WTC11 (cell line): ENCODE data around the gene RABL3. TPM values are rescaled to one million over a fixed set of nuclear protein-coding genes. Genes with fewer than 3 reads are reported as not detected.
A peak's percentile ranks its signal among the peaks of the same experiment; 100 is the strongest.

Source experiments
- ATAC-seq: fragments of 200-7000 bp; cut with Tn5 transposase; 2 replicates; pipeline ENCODE4 v1.10.0; 2021; ENCODE audit warnings: mild to moderate bottlenecking, moderate library complexity
- CTCF ChIA-PET: fragments of 300-600 bp; sonication (Branson Sonifier 250); formaldehyde crosslinking; loops from one replicate; lab custom pipeline; 2021; ENCODE audit warnings: antibody characterized with exemption; lab: Charles Lee
- POLR2A ChIA-PET: fragments of 350-600 bp; sonication (Branson Sonifier 250); formaldehyde crosslinking; loops from one replicate; lab custom pipeline; 2021; ENCODE audit warnings: antibody characterized with exemption; lab: Charles Lee
- DNase-seq: peaks from one replicate; pipeline ENCODE4 v3.0.0; 2021; ENCODE audit warnings: low spot score
- H3K27ac Mint-ChIP-seq: 2 replicates; pipeline ENCODE4 v1.8.0; 2021; ENCODE audit warnings: mixed read lengths
- H3K27me3 Mint-ChIP-seq: 2 replicates; pipeline ENCODE4 v1.8.0; 2021; ENCODE audit warnings: low read depth, mild to moderate bottlenecking, moderate library complexity, mixed read lengths
- H3K36me3 Mint-ChIP-seq: 2 replicates; pipeline ENCODE4 v1.8.0; 2021; ENCODE audit warnings: mixed read lengths
- H3K4me1 Mint-ChIP-seq: 2 replicates; pipeline ENCODE4 v1.8.0; 2022; ENCODE audit warnings: mixed read lengths
- H3K4me3 Mint-ChIP-seq: 2 replicates; pipeline ENCODE4 v1.8.0; 2021; ENCODE audit warnings: mild to moderate bottlenecking, moderate library complexity, mixed read lengths
- H3K9me3 Mint-ChIP-seq: 2 replicates; pipeline ENCODE4 v1.8.0; 2021; ENCODE audit warnings: mixed read lengths
- CREB1 ChIP-seq: sonication (generic); formaldehyde crosslinking; IDR thresholded peaks from 2 replicates; pipeline ENCODE4 v1.8.0; 2023; ENCODE audit warnings: mild to moderate bottlenecking, missing genetic modification reagents
- EMX1 ChIP-seq: fragments of 250-450 bp; sonication (Bioruptor Pico); IDR thresholded peaks from 2 replicates; pipeline ENCODE4 v1.8.0; 2021; ENCODE audit warnings: mild to moderate bottlenecking
- ESRRA ChIP-seq: sonication (generic); formaldehyde crosslinking; IDR thresholded peaks from 2 replicates; pipeline ENCODE4 v1.8.1; 2022; ENCODE audit warnings: mild to moderate bottlenecking, missing genetic modification reagents, borderline replicate concordance
- JUN ChIP-seq: sonication (generic); formaldehyde crosslinking; IDR thresholded peaks from 2 replicates; pipeline ENCODE4 v1.8.0; 2023; ENCODE audit warnings: mild to moderate bottlenecking, missing genetic modification reagents
- NR2C2 ChIP-seq: sonication (generic); formaldehyde crosslinking; IDR thresholded peaks from 2 replicates; pipeline ENCODE4 v1.8.0; 2022; ENCODE audit warnings: mild to moderate bottlenecking, missing genetic modification reagents
- NR3C1 ChIP-seq: sonication (generic); formaldehyde crosslinking; conservative IDR thresholded peaks from 2 replicates; pipeline ENCODE4 v1.8.1; 2023; ENCODE audit warnings: low read depth, mild to moderate bottlenecking, missing genetic modification reagents
- OVOL2 ChIP-seq: fragments of 250-450 bp; sonication (Bioruptor Pico); IDR thresholded peaks from 2 replicates; pipeline ENCODE4 v1.9.0; 2021; ENCODE audit warnings: mild to moderate bottlenecking, borderline replicate concordance
- PRDM15 ChIP-seq: sonication (generic); formaldehyde crosslinking; IDR thresholded peaks from 2 replicates; pipeline ENCODE4 v1.8.0; 2022; ENCODE audit warnings: missing genetic modification reagents
- RELA ChIP-seq: sonication (generic); formaldehyde crosslinking; IDR thresholded peaks from 2 replicates; pipeline ENCODE4 v1.8.1; 2022; ENCODE audit warnings: missing genetic modification reagents, mild to moderate bottlenecking, borderline replicate concordance
- TCF7 ChIP-seq: sonication (generic); formaldehyde crosslinking; IDR thresholded peaks from 2 replicates; pipeline ENCODE4 v1.8.0; 2022; ENCODE audit warnings: mild to moderate bottlenecking, low read depth, missing genetic modification reagents, moderate library complexity
- TEAD1 ChIP-seq: sonication (generic); formaldehyde crosslinking; IDR thresholded peaks from 2 replicates; pipeline ENCODE4 v1.8.0; 2022; ENCODE audit warnings: mild to moderate bottlenecking, missing genetic modification reagents
- TP53 ChIP-seq: sonication (generic); formaldehyde crosslinking; IDR thresholded peaks from 2 replicates; pipeline ENCODE4 v1.8.1; 2023; ENCODE audit warnings: mild to moderate bottlenecking, missing genetic modification reagents
- USF2 ChIP-seq: sonication (generic); formaldehyde crosslinking; IDR thresholded peaks from 2 replicates; pipeline ENCODE4 v1.8.1; 2023; ENCODE audit warnings: mild to moderate bottlenecking, missing genetic modification reagents, moderate library complexity
- ZNF121 ChIP-seq: sonication (generic); formaldehyde crosslinking; IDR thresholded peaks from 2 replicates; pipeline ENCODE4 v1.8.0; 2023; ENCODE audit warnings: missing genetic modification reagents
- ZNF317 ChIP-seq: sonication (generic); formaldehyde crosslinking; IDR thresholded peaks from 2 replicates; pipeline ENCODE4 v1.8.1; 2023; ENCODE audit warnings: low read depth, mild to moderate bottlenecking, moderate library complexity, missing genetic modification reagents, borderline replicate concordance
- ZNF671 ChIP-seq: fragments of 250-450 bp; sonication (Bioruptor Pico); IDR thresholded peaks from 2 replicates; pipeline ENCODE4 v1.8.0; 2021; ENCODE audit warnings: mild to moderate bottlenecking
- total RNA-seq: library from RNA; stranded (reverse); gene quantifications from 3 replicates; pipeline ENCODE4 v1.2.3, GENCODE V29; 2021
- TF ChIP-seq, protein P1 (sequence below): sonication (generic); formaldehyde crosslinking; IDR thresholded peaks from 2 replicates; pipeline ENCODE4 v1.8.1; 2022; ENCODE audit warnings: missing genetic modification reagents, borderline replicate concordance
- TF ChIP-seq, protein P2 (sequence below): sonication (generic); formaldehyde crosslinking; IDR thresholded peaks from 2 replicates; pipeline ENCODE4 v1.8.0; 2023; ENCODE audit warnings: missing genetic modification reagents

The RABL3 gene
- total RNA-seq, 1 experiment from 2014 or later, result 18.2 TPM

GRCh38 chr3:120742198-120742848 lies at the start of gene RABL3, which contains the start of gene GTF2E1 (continued):
- TF ChIP-seq PRDM15 (no peak), ZNF317 (CRISPR knock-in tag) (no peak), USF2 (peak; percentile 53), TCF7 (CRISPR knock-in tag) (no peak), NR3C1 (CRISPR knock-in tag) (no peak), TEAD1 (CRISPR knock-in tag) (no peak), ZNF121 (CRISPR knock-in tag) (no peak), OVOL2 (CRISPR knock-in tag) (no peak), EMX1 (CRISPR knock-in tag) (no peak), CREB1 (CRISPR knock-in tag) (no peak)
- TF ChIP-seq, protein P1, sequence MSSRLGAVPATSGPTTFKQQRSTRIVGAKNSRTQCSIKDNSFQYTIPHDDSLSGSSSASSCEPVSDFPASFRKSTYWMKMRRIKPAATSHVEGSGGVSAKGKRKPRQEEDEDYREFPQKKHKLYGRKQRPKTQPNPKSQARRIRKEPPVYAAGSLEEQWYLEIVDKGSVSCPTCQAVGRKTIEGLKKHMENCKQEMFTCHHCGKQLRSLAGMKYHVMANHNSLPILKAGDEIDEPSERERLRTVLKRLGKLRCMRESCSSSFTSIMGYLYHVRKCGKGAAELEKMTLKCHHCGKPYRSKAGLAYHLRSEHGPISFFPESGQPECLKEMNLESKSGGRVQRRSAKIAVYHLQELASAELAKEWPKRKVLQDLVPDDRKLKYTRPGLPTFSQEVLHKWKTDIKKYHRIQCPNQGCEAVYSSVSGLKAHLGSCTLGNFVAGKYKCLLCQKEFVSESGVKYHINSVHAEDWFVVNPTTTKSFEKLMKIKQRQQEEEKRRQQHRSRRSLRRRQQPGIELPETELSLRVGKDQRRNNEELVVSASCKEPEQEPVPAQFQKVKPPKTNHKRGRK, result no peak
- TF ChIP-seq, protein P2, sequence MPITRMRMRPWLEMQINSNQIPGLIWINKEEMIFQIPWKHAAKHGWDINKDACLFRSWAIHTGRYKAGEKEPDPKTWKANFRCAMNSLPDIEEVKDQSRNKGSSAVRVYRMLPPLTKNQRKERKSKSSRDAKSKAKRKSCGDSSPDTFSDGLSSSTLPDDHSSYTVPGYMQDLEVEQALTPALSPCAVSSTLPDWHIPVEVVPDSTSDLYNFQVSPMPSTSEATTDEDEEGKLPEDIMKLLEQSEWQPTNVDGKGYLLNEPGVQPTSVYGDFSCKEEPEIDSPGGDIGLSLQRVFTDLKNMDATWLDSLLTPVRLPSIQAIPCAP (CRISPR knock-in tag), result no peak

DNA sequence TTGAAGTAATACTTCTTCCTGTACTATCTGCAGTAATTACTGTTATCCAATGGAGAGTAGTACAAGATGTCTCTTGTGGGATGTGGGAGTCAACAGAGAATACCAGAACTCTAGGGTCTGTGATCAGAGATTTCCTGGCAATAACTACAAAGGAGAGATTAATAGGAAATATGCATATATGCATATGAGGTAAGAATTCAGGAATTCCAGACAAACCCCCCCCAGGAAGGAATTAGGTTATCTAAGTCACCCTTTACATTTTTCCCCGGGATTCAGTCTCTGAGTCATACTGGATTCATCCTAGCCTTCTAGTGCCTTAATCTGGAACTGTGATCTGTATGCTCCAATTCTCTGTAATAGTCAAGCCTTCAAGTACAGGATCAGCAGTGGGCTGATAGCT lies 49.6 kb upstream of the RABL3 start:
- H3K4me1 Mint-ChIP-seq, result peaks cover 44% of the 10 kb centered on the region
- H3K4me3 Mint-ChIP-seq, result no peak overlapping the region
- DNase-seq, result no peak
- POLR2A ChIA-PET, result no interaction called here
- no peaks in the 10 kb centered on the region for H3K36me3 Mint-ChIP-seq
- TF ChIP-seq ZNF671 (no peak), NR2C2 (CRISPR knock-in tag) (no peak), USF2 (no peak), TP53 (CRISPR knock-in tag) (no peak), RELA (no peak), JUN (no peak), ESRRA (no peak)
- TF ChIP-seq, all 79 proteins: peak for 0
- no peak for ATAC-seq
- CTCF ChIA-PET, result interaction anchor here (3.8 kb wide), 1 partner anchor 231 kb away, joined by 42 read pairs; no protein-coding TSS in a partner anchor
- Mint-ChIP-seq H3K27me3 (no peaks in the 10 kb centered on the region), H3K9me3 (no peaks in the 10 kb centered on the region), H3K27ac (no peak overlapping the region; the same call in 1 of the 2 replicates)
